Measurements from ENCODE around the gene FAM161A.
"Not testable (repeated sequence)": the region's sequence is repeated elsewhere in the genome, so short reads cannot be mapped to it uniquely, and the experiment has no call there.

FAM161A gene, protein sequence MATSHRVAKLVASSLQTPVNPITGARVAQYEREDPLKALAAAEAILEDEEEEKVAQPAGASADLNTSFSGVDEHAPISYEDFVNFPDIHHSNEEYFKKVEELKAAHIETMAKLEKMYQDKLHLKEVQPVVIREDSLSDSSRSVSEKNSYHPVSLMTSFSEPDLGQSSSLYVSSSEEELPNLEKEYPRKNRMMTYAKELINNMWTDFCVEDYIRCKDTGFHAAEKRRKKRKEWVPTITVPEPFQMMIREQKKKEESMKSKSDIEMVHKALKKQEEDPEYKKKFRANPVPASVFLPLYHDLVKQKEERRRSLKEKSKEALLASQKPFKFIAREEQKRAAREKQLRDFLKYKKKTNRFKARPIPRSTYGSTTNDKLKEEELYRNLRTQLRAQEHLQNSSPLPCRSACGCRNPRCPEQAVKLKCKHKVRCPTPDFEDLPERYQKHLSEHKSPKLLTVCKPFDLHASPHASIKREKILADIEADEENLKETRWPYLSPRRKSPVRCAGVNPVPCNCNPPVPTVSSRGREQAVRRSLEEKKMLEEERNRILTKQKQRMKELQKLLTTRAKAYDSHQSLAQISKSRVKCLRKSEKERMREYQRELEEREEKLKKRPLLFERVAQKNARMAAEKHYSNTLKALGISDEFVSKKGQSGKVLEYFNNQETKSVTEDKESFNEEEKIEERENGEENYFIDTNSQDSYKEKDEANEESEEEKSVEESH

DNA sequence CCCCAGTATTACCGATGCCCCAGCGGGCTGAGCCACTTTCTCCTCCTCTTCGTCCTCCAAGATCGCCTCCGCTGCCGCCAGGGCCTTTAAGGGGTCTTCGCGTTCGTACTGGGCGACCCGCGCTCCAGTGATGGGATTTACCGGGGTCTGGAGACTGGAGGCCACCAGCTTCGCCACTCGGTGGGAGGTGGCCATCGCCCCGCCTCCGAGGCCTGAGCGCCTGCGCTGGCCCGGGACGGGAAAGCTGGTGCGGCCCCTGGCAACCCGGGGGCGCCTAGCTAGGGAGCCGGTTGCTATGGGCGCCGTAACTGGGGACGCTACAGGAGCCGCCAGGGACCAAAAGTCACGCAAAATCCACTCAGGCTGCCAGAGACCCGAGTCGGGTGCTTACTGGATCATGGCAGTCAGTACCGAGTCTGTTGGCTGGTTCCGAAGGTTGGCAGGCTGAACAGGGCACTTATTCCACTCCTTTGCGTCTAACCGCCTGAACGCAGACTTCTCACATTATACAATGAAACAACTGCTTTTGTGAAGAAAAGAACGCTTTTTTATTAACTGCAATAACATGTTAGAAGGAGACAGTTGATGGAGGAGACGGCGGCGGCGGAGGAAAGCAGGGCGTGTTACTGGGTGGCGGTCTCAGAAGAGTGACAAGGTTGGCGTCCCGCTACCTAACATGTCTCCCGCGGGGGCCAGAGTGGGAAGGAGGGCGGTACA is at the start of gene FAM161A:
FAM161A (minus strand) TSS at position 214 of the 717 bp plus-strand sequence; CDS start at position 195, 19 bp downstream.
- peak; percentile 81 for DNase-seq

DNA sequence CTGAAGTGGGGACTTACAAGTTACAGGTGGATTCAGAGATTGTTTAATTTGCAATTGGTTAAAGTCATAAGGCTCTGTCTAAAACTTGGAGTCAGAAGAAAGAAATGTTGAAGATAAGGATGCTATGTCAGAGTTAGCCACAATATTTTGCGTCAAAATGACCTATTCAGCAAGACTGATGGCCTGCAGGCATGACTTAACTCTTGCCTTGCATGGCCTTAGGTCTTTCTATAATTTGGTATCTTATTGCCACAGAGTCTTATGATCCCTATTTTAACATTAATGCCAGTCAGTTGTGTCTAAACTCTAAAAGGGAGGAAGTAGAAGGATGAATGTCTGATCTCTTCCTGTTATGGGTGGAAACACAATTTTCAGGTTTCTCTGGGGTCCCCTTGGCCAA is 46.4 kb upstream of the FAM161A start:
- no peak for DNase-seq

DNA sequence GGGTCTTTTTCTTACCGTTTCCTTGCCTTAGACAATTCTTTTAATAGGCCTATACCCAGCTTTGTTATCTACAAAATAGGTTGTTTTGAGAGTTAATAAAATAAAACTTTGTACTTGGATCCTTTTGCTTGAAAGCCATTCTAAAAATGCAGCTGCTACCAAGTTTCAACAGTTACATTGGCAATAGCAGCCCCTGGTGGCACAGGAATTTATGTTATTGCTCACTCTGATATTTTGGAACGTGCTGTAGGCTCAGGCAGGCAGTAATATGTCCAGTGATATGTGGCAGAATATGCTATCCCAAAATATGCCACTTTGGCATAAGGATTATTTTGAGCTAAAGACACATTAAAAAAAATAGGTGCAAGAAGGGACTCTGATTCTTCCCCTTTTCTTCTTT is 45.0 kb upstream of the FAM161A start:
- peak; percentile 27 for DNase-seq

DNA sequence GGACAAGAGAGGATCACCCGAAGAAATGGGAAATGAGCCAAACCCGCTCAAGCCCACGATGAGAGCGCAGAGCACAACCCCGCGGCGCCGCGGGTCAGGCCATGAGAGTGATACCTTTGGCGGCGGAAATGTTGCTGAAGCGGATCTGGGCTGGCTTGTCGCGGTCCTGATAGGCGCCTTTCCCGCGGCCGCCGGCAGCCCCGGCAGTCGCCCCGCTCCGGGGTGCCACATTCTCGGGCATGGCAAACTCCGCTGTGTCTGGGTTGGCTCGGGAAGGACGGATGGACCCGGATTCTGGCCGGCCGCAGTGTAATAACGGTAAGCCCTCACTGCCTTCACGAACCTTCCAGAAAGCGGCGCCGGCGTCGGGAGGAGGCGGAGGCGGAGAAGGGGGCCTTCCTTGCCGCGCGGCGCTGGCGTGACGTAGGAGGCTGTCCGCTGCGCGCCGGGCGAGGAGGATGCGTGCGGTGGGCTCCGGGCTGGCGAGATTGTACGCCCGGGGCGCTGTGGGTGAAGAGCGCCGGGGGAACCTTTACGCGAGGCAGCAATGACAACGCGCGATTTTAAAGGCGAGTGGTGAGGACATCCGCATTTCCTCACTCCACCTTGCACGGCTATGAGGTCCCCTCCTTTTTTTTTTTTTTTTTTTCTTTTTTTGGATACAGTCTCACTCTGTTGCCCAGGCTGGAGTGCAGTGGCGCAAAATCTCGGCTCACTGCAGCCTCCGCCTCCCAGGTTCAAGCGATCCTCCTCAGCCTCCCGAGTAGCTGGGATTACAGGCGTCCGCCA is 34.6 kb upstream of the FAM161A start, which contains the start of gene CCT4:
CCT4 (minus strand) TSS at position 390 of the 789 bp plus-strand sequence; CDS start at position 241, 149 bp downstream.
- DNase-seq = peak; percentile 92

- peak; percentile 40 for DNase-seq
Measured at GRCh38 chr2:61887717-61888266, 33.9 kb upstream of the FAM161A start.

DNA sequence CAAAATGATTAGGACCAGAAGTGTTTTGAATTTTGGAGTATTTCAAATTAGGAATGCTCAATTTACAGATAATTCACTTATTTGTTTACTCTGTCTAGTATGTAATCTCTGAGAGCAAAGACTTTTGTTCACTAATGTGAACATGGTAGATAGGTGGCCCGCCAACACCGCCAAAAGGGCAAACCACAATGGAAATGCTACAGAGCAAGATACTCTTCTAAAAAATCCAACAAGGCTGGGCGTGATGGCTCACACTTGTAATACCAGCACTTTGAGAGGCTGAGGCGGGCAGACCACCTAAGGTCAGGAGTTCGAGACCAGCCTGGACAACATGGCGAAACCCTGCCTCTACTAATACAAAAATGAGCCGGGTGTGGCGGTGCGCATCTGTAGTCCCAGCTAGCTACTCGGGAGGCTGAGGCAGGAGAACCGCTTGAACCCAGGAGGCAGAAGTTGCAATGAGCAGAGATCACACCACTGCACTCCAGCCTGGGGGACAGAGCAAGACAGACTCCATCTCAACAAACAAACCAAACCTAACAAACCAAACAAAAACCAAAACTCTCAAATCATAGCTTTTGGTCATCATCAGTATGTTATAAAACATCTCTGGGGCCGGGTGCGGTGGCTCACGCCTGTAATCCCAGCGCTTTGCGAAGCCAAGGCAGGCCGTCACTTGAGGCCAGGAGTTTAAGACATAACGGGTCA is 32.2 kb upstream of the FAM161A start:
- no peak for DNase-seq

DNA sequence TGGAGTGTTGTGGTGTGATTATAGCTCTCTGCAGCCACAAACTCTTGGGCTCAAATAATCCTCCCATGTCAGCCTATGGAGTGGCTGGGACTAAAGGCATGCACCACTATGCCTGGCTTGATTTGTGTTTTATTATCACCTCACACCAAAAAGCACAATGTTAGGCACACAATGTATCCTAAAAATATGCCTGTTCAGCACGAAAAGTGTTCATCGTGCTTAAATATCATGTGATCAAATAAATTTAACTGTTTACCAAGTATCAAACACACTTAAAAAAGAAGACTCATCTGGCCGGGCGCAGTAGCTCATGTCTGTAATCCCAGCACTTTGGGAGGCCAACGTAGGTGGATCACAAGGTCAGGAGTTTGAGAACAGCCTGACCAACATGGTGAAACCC is 29.0 kb upstream of the FAM161A start:
- DNase-seq = no peak

- not testable (repeated sequence) for DNase-seq
Measured at GRCh38 chr2:61879351-61879750, 25.5 kb upstream of the FAM161A start.

- DNase-seq = no peak
Measured at GRCh38 chr2:61878761-61879160, 24.9 kb upstream of the FAM161A start.

DNA sequence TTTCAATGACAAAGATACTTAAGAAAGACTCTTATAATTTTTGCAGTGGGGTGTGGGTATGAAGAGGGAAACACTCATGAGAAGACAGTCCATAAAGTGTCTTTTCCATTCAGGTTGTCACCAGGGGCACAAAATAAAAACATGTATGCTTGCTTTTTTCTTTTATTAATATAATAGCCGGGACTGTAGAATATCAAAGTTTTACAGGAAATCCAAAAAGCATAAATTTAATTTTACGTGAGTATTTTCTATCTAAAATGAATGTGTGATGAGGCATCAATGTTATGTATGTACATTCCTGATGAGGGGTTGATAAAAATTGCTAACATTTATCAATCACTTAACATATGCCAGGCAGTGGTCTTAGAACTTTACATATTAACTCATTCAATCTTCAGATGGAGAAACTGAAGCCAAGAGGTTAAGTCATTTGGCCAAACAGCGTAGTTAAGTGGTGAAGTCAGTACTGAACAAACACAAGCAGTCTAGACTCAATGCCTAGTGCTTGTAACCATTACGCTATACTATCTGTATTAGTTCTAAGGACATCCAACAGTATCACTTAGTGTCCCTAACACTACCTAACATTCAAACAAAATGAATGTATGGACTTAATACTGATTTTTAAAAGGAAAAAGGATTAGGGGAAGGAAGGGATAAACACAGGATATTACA is 23.8 kb upstream of the FAM161A start:
- DNase-seq = no peak

- DNase-seq = no peak
Measured at GRCh38 chr2:61876400-61876799, 22.5 kb upstream of the FAM161A start.

- not testable (repeated sequence) for DNase-seq
Measured at GRCh38 chr2:61866482-61867089, 12.7 kb upstream of the FAM161A start.

DNA sequence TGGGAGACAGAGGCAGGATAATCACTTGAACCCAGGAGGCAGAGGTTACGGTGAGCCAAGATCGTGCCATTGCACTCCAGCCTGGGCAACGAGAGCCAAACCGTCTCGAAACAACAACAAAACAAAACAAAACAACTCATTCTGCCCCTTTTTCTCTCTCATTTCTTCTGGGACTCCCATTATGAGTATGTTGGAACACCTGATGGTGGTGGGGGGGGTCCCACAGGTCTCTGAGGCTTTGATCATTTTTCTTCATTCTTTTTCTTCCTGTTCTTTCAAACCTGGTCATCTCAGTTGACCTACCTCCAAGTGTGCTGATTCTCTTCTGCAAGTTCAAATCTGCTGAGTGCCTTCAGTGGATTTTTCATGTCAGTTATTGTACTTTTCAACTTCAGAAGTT is 8.2 kb upstream of the FAM161A start:
- DNase-seq = no peak

DNA sequence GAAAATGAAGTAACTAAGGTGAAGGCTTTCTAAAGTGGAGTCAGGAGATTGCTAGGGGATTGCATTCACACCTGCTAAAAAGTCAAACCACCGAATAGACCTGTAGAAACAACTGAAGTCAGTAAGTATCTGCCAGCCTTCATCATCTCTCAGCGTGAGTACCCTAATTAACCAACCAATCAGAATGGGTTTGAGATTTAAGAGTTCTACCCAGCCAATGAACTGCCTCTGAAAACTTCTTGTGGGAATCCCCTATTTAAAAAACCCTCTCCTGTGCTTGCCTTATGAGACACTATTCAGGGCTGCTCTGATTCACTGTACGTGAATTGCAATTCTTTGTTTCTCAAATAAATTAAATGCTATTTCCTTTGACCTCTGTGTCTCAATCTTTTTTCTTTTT is 3.4 kb upstream of the FAM161A start:
- DNase-seq = peak; percentile 10

- DNase-seq = no peak
Measured at GRCh38 chr2:61855318-61855613, 1.4 kb upstream of the FAM161A start.

- DNase-seq = peak; percentile 96
Measured at GRCh38 chr2:61854564-61855317, 881 bp upstream of the FAM161A start.

- peak; percentile 12 for DNase-seq
Measured at GRCh38 chr2:61853086-61853846, 594 bp downstream of the FAM161A start.

DNA sequence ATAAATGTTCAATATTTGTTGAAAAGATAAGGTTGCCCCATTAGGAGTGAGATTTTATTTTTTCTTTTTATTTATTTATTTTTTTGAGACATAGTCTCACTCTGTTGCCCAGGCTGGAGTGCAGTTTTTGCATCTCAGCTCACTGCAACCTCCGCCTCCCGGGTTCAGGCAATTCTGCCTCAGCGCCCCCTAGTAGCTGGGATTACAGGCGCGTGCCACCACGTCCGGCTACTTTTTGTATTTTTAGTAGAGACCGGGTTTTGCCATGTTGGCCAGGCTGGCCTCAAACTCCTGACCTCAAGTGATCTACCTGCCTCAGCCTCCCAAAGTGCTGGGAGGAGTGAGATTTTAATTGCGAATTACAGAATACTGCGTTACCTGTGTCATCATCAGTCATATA is 2.6 kb downstream of the FAM161A start:
- DNase-seq = not testable (repeated sequence)

- no peak for DNase-seq
Measured at GRCh38 chr2:61845320-61845719, 8.5 kb downstream of the FAM161A start.
